Pons (tissue), 1 donor: ENCODE results near the gene HIGD1C.

ENCODE experiments used
- DNase-seq: peaks from one replicate; pipeline ENCODE4 v3.0.0-alpha.2; 2016; ENCODE audit warnings: low spot score

The HIGD1C gene

DNA sequence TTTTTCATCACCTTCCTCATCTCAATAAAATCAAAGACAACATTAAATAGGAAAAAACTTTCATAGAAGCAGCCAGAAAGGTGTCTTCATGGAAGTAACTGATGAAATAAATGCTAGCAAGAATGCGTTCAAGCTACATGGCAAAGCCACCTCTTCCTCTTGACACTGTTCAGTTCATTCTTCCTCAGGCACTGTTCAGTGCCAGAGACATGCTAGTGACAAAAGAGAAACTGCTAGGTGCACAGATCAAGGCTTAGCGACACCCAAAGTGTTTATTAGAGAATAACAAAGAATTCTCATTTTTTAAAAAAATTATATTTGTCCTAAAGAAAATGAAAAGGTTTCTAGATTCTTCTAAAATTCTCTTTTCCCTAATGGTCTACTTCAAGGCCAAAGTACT, 66.6 kb downstream of the HIGD1C start:
- no peak for DNase-seq

GRCh38 chr12:51019927-51020326, 67.6 kb downstream of the HIGD1C start:
- DNase-seq, result no peak
